ENCODE results near the gene CREB1.

GRCh38 chr2:207514451-207514850 lies 15.3 kb upstream of the CREB1 start:
- TF ChIP-seq POLR2AphosphoS5 (IDR thresholded peaks at IDR 0.05; ENCODE audit: borderline replicate concordance, low read depth, low read length) (no peak), EZH2 (IDR thresholded peaks at IDR 0.05) (no peak), FOXP2 (optimal IDR thresholded peaks at IDR 0.05; ENCODE audit: control extremely low read depth, extremely low read length, insufficient read depth) (no peak)
